ENCODE results near the gene IL1R2.

IL1R2 gene

GRCh38 chr2:102008490-102008889 lies 16.7 kb downstream of the IL1R2 start:
- H3K4me3 Mint-ChIP-seq: no peak overlapping the region
- H3K27ac Mint-ChIP-seq: no peak overlapping the region
- no peak for DNase-seq
- peaks cover 9 to 12% of the 10 kb centered on the region in 2 donors for H3K4me1 Mint-ChIP-seq (ENCODE audit: low read depth in 2 of 2)
- no peaks in the 10 kb centered on the region for H3K9me3 Mint-ChIP-seq
- ATAC-seq (replicated peaks): no peak
- peaks cover 5% of the 10 kb centered on the region for H3K36me3 Mint-ChIP-seq (ENCODE audit: insufficient read depth)
- peaks cover 0 to 18% of the 10 kb centered on the region in 2 donors for H3K27me3 Mint-ChIP-seq

DNA sequence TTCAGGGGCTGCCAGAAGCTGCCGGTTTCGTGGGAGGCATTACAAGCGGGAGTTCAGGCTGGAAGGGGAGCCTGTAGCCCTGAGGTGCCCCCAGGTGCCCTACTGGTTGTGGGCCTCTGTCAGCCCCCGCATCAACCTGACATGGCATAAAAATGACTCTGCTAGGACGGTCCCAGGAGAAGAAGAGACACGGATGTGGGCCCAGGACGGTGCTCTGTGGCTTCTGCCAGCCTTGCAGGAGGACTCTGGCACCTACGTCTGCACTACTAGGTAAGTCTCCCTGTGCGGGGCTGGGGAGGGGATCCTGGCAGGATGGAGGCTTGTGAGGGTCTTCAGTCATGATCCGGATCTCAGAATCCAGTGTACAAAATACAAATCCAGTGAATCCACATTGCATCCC lies 17.8 kb downstream of the IL1R2 start:
- H3K27me3 Mint-ChIP-seq: peaks cover 0 to 18% of the 10 kb centered on the region in 2 donors
- peaks cover 5% of the 10 kb centered on the region for H3K36me3 Mint-ChIP-seq (ENCODE audit: insufficient read depth)
- no peaks in the 10 kb centered on the region for H3K9me3 Mint-ChIP-seq
- no peak overlapping the region for H3K4me3 Mint-ChIP-seq
- H3K27ac Mint-ChIP-seq: no peak overlapping the region
- DNase-seq: no peak
- ATAC-seq (replicated peaks): no peak
- peaks cover 9 to 12% of the 10 kb centered on the region in 2 donors for H3K4me1 Mint-ChIP-seq (ENCODE audit: low read depth in 2 of 2)

GRCh38 chr2:102010902-102011301 lies 19.1 kb downstream of the IL1R2 start:
- peaks cover 5% of the 10 kb centered on the region for H3K36me3 Mint-ChIP-seq (ENCODE audit: insufficient read depth)
- H3K4me3 Mint-ChIP-seq: no peak overlapping the region
- H3K4me1 Mint-ChIP-seq (ENCODE audit: low read depth in 2 of 2): peaks cover 9% of the 10 kb centered on the region in 2 donors
- no peaks in the 10 kb centered on the region for H3K9me3 Mint-ChIP-seq
- H3K27me3 Mint-ChIP-seq: peaks cover 0 to 18% of the 10 kb centered on the region in 2 donors
- DNase-seq: no peak
- no peak for ATAC-seq (replicated peaks)
- H3K27ac Mint-ChIP-seq: no peak overlapping the region

GRCh38 chr2:102012061-102012614 lies 20.4 kb downstream of the IL1R2 start:
- Mint-ChIP-seq H3K36me3 (ENCODE audit: insufficient read depth) (no peaks in the 10 kb centered on the region), H3K27ac (no peak overlapping the region), H3K9me3 (no peaks in the 10 kb centered on the region), H3K4me3 (no peak overlapping the region), H3K4me1 (ENCODE audit: low read depth in 2 of 2) (peaks cover 4% of the 10 kb centered on the region in 2 donors), H3K27me3 (peaks cover 0 to 18% of the 10 kb centered on the region in 2 donors)
- ATAC-seq (replicated peaks): no peak
- no peak for DNase-seq

DNA sequence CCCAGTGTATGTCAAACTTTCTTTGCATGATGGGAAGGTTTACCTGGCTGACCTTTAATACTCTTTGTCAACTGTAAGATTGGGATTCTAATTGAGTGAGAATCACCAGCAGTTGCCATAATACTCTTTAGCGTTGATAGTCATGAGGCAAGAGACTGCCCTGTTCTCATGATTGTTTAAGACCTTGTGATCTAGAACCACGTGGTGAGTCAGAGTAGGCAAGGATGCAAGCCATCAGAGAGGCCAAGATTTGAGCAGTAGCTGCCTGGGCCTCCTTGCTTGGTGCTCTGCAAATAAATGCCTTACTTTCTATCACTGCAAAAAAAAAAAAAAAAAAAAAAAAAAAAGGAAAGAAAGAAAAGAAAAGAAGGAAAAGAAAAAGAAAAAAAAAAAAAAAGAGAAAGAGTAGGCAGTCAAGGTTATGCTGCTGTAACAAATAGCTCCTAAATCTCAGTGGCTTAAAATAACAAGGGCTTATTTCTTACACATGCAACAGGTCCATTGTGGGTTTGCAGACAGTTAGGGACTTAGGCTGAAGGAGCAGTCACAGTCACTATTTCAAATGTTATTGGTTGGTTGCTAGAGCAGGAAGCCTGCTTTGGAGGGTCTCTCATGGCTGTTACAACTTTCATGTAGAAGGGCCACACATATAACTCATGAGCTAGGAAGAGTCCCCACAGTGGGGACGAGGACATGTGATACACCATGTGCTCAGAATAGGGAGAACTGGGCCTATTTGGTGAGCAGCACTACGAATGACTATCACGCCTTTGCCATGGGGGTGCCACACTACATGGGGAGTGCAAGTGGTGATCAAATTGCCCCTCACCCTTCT lies 21.7 kb downstream of the IL1R2 start:
- no peak overlapping the region for H3K4me3 Mint-ChIP-seq
- H3K4me1 Mint-ChIP-seq (ENCODE audit: low read depth in 2 of 2): peaks cover 4% of the 10 kb centered on the region in 2 donors
- H3K27ac Mint-ChIP-seq: no peak overlapping the region
- no peaks in the 10 kb centered on the region for H3K36me3 Mint-ChIP-seq (ENCODE audit: insufficient read depth)
- DNase-seq (no peak), ATAC-seq (replicated peaks) (no peak)
- peaks cover 0 to 11% of the 10 kb centered on the region in 2 donors for H3K27me3 Mint-ChIP-seq
- no peaks in the 10 kb centered on the region for H3K9me3 Mint-ChIP-seq

GRCh38 chr2:102014041-102014345 lies 22.2 kb downstream of the IL1R2 start:
- H3K27ac Mint-ChIP-seq: no peak overlapping the region
- peaks cover 4% of the 10 kb centered on the region in 2 donors for H3K4me1 Mint-ChIP-seq (ENCODE audit: low read depth in 2 of 2)
- ATAC-seq (replicated peaks): no peak

DNA sequence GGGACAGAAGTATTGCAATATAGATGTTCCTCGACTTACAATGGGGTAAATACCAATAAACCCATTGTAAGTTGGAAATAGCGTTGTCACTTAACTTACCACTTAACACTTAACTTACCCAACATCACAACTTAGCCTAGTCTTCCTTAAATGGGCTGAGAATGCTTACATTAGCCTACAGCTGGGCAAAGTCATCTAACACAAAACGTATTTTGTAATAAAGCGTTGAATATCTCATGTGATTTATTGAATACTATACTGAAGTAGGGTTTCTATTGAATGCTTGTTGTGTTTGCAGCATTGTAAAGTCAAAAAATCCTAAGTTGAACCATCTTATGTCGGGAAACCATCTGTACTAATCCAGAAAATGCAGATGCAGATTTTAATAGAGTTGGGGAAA lies 23.6 kb downstream of the IL1R2 start:
- H3K27ac Mint-ChIP-seq: no peak overlapping the region
- H3K4me1 Mint-ChIP-seq (ENCODE audit: low read depth in 2 of 2): peaks cover 4 to 5% of the 10 kb centered on the region in 2 donors
- DNase-seq (no peak), ATAC-seq (replicated peaks) (no peak)
- no peaks in the 10 kb centered on the region for H3K9me3 Mint-ChIP-seq
- peaks cover 2 to 4% of the 10 kb centered on the region in 2 donors for H3K27me3 Mint-ChIP-seq
- no peaks in the 10 kb centered on the region for H3K36me3 Mint-ChIP-seq (ENCODE audit: insufficient read depth)
- no peak overlapping the region for H3K4me3 Mint-ChIP-seq

More at GRCh38 chr2:102014041-102014345, 22.2 kb downstream of the IL1R2 start:
- Mint-ChIP-seq H3K36me3 (ENCODE audit: insufficient read depth) (no peaks in the 10 kb centered on the region), H3K9me3 (no peaks in the 10 kb centered on the region), H3K27me3 (peaks cover 0 to 11% of the 10 kb centered on the region in 2 donors), H3K4me3 (no peak overlapping the region)
- DNase-seq: no peak

DNA sequence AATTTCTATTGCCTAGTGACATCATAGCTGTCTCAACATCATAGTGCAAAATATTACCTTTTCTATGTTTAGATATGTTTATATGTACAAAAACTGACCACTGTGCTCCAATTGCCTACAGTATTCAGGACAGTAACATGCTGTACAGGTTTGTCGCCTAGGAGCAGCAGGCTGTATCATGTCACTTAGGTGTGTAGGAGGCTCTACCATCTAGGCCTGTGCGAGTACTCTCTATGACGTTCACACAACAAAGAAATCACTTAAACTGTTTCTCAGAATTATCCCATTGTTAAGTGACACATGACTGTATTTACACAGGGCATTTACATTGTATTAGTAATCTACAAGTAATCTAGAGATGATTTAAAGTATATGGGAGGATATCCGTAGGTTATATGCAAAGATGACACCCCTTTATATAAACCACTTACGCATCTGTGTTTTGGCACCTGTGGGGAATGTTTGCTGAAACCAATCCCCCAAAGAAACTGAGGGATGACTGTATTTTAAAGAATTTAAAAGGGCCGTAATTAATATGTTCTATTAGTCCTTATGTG lies 24.7 kb downstream of the IL1R2 start:
- DNase-seq: no peak
- H3K4me3 Mint-ChIP-seq: no peak overlapping the region
- H3K36me3 Mint-ChIP-seq (ENCODE audit: insufficient read depth): no peaks in the 10 kb centered on the region
- ATAC-seq (replicated peaks): no peak
- no peaks in the 10 kb centered on the region for H3K9me3 Mint-ChIP-seq
- peaks cover 0 to 5% of the 10 kb centered on the region in 2 donors for H3K4me1 Mint-ChIP-seq (ENCODE audit: low read depth in 2 of 2)
- H3K27me3 Mint-ChIP-seq: peaks cover 5 to 10% of the 10 kb centered on the region in 2 donors
- H3K27ac Mint-ChIP-seq: no peak overlapping the region

GRCh38 chr2:102018823-102019445 lies 27.2 kb downstream of the IL1R2 start:
- H3K9me3 Mint-ChIP-seq: no peaks in the 10 kb centered on the region
- H3K27ac Mint-ChIP-seq: no peak overlapping the region
- ATAC-seq (replicated peaks) (no peak), DNase-seq (no peak)
- H3K36me3 Mint-ChIP-seq (ENCODE audit: insufficient read depth): no peaks in the 10 kb centered on the region
- H3K4me3 Mint-ChIP-seq: no peak overlapping the region
- H3K27me3 Mint-ChIP-seq: peaks cover 5 to 15% of the 10 kb centered on the region in 2 donors
- H3K4me1 Mint-ChIP-seq (ENCODE audit: low read depth in 2 of 2): peaks cover 0 to 5% of the 10 kb centered on the region in 2 donors

- H3K9me3 Mint-ChIP-seq: no peaks in the 10 kb centered on the region
- H3K27ac Mint-ChIP-seq: peak overlapping the region in 1 of 2 donors; percentile 49
- peaks cover 5 to 15% of the 10 kb centered on the region in 2 donors for H3K27me3 Mint-ChIP-seq
- ATAC-seq (replicated peaks): peak; percentile 98
- H3K36me3 Mint-ChIP-seq (ENCODE audit: insufficient read depth): no peaks in the 10 kb centered on the region
- DNase-seq: peak; percentile 78 to 81 (median 81)
- no peak overlapping the region for H3K4me3 Mint-ChIP-seq
- H3K4me1 Mint-ChIP-seq (ENCODE audit: low read depth in 2 of 2): peaks cover 0 to 5% of the 10 kb centered on the region in 2 donors
These were observed 28.9 kb downstream of the IL1R2 start for GRCh38 chr2:102020596-102021170.

DNA sequence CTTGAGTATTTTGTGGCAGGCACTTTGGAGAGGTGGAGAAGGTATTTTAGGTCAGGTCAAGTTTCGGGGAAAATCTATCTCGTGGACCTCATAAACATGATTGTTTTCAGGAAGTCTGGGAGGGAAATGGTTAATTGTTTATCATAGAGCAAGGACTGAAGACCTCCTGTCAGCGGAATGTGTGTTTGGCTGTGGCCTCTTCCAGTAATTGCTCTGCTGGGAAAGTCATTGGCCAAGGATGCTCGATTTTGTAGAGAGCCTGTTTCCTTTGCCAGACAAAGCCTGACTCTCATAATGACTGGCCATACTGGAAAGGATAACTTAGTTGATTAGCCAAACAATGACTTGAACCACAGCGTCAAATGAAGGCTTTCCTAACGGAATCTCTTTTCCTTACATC lies 30.0 kb downstream of the IL1R2 start:
- H3K9me3 Mint-ChIP-seq: no peaks in the 10 kb centered on the region
- H3K36me3 Mint-ChIP-seq (ENCODE audit: insufficient read depth): no peaks in the 10 kb centered on the region
- no peak overlapping the region for H3K27ac Mint-ChIP-seq
- peaks cover 0 to 5% of the 10 kb centered on the region in 2 donors for H3K4me1 Mint-ChIP-seq (ENCODE audit: low read depth in 2 of 2)
- DNase-seq (no peak), ATAC-seq (replicated peaks) (no peak)
- H3K4me3 Mint-ChIP-seq: no peak overlapping the region
- peaks cover 5 to 15% of the 10 kb centered on the region in 2 donors for H3K27me3 Mint-ChIP-seq

DNA sequence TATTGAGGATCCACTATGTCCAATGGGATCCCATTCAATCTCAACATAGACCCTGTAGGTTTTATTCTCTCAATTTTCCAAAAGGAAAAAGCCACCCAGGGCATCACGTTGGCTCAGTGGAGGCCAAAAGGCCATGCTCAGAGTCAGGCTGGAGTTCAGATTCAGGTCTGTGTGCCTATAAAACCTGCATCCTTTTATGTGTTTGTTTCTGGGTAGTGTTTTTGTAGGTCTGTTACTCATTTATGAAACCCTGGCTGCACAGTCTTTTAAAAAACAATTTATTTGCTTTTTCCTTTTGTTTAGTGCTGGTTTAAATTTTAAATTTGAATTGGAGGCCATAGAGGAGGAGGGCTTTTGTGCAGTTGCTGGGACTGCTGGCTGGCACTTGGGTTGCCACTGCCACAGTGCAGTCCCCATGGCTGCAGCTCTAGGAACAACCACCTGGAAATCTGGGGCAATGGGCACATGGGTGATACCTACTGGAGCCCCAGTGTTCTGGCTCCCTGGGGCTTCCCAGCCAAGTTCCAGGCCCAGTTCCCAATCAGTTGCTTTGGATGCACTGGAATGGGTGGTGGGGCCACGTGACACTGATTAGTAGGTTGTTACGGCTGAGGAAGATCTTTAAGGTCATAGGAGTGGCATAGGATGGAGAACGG lies 31.3 kb downstream of the IL1R2 start:
- ATAC-seq (replicated peaks) (no peak), DNase-seq (no peak)
- Mint-ChIP-seq H3K9me3 (no peaks in the 10 kb centered on the region), H3K36me3 (ENCODE audit: insufficient read depth) (no peaks in the 10 kb centered on the region), H3K27me3 (peaks cover 5 to 15% of the 10 kb centered on the region in 2 donors), H3K27ac (no peak overlapping the region), H3K4me3 (no peak overlapping the region), H3K4me1 (ENCODE audit: low read depth in 2 of 2) (peaks cover 0 to 5% of the 10 kb centered on the region in 2 donors)

- Mint-ChIP-seq H3K36me3 (ENCODE audit: insufficient read depth) (no peaks in the 10 kb centered on the region), H3K27me3 (peaks cover 5 to 15% of the 10 kb centered on the region in 2 donors), H3K27ac (no peak overlapping the region), H3K9me3 (no peaks in the 10 kb centered on the region), H3K4me1 (ENCODE audit: low read depth in 2 of 2) (peaks cover 0 to 8% of the 10 kb centered on the region in 2 donors), H3K4me3 (no peak overlapping the region)
- DNase-seq (no peak), ATAC-seq (replicated peaks) (no peak)
These were observed 32.6 kb downstream of the IL1R2 start for GRCh38 chr2:102024410-102024809.

Measured in effector memory CD8-positive, alpha-beta T cell (primary cell).